Measurements from ENCODE around the gene POLD4. TPM values are rescaled to one million over a fixed set of nuclear protein-coding genes. Genes with fewer than 3 reads are reported as not detected.
A peak's percentile ranks its signal among the peaks of the same experiment; 100 is the strongest.

Gene POLD4
- total and polyA plus RNA-seq, 2 of the 13 experiments (the other 11 are each of a cell fraction or from before 2014, with no cell fraction given), result 10.5 to 27.4 TPM

DNA sequence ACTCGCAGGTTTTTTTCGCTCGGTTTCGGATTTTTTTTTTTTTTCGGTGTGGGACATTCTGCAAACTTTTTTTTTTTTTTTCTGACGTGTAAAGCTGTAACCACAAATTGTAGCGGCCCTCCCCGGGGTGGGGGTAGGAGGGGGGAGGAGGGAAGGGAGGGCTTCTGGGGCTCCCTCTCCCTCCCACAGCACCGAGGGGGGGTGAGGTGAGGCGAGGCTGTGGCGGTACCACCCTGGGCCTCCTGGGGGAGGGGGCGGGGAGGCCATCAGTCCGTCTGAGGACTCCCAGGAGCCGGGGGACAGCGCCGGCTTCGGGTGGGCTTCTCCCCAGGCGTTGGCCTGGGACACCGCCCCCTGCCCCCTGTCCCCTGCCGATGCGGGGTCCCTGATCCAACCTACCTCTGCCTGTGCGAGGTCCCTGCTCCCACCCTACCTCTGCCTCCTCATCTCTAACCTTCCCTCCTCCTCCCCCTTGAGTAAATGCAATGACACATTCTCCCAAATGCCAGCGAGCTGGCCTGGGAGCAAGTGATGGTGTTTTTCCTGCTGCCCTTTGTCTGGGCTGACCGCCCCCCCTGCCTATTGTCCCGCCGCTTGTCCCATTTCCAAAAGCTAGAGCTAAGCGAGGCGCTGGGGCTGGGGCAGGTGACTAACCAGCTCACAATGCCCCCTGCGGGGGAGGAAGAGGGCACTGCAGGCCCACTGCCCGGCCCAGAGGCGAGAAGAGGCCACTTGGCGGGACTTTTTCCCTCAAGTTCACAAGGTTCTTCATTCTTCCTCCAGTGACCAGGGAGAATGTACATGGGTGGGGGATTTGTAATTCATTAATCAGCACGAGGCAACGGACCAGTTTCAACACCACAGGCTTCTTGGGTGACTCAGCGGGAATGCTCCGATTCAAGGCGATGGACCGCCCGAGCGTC, 20.6 kb upstream of the POLD4 start (continued):
- TF ChIP-seq, protein P1, sequence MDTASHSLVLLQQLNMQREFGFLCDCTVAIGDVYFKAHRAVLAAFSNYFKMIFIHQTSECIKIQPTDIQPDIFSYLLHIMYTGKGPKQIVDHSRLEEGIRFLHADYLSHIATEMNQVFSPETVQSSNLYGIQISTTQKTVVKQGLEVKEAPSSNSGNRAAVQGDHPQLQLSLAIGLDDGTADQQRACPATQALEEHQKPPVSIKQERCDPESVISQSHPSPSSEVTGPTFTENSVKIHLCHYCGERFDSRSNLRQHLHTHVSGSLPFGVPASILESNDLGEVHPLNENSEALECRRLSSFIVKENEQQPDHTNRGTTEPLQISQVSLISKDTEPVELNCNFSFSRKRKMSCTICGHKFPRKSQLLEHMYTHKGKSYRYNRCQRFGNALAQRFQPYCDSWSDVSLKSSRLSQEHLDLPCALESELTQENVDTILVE (CRISPR knock-in tag; IDR thresholded peaks at IDR 0.05), result no peak
- TF ChIP-seq JUNB (CRISPR knock-in tag; IDR thresholded peaks at IDR 0.05; ENCODE audit: borderline replicate concordance) (no peak), ZSCAN20 (CRISPR knock-in tag; IDR thresholded peaks at IDR 0.05; ENCODE audit: borderline replicate concordance) (no peak), ZNF781 (CRISPR knock-in tag; IDR thresholded peaks at IDR 0.05; ENCODE audit: borderline replicate concordance, not compliant biosample characterization) (no peak), ZNF225 (CRISPR knock-in tag; IDR thresholded peaks at IDR 0.05) (no peak), ZNF180 (CRISPR knock-in tag; IDR thresholded peaks at IDR 0.05; ENCODE audit: borderline replicate concordance, low read depth) (no peak), ZNF260 (CRISPR knock-in tag; IDR thresholded peaks at IDR 0.05; ENCODE audit: borderline replicate concordance, low read depth) (no peak), ZEB1 (IDR thresholded peaks at IDR 0.05; ENCODE audit: insufficient replicate concordance, low read depth) (no peak), ETV5 (CRISPR knock-in tag; IDR thresholded peaks at IDR 0.05; ENCODE audit: borderline replicate concordance) (no peak), ZNF569 (CRISPR knock-in tag; IDR thresholded peaks at IDR 0.05; ENCODE audit: borderline replicate concordance) (no peak), TSC22D2 (CRISPR knock-in tag; IDR thresholded peaks at IDR 0.05; ENCODE audit: borderline replicate concordance) (no peak), SP2 (CRISPR knock-in tag; IDR thresholded peaks at IDR 0.05) (no peak), ZNF510 (CRISPR knock-in tag; IDR thresholded peaks at IDR 0.05; ENCODE audit: low read depth) (no peak), SOX5 (CRISPR knock-in tag; IDR thresholded peaks at IDR 0.05; ENCODE audit: borderline replicate concordance) (peak; percentile 69; the same call in 1 of the 2 replicates), ZNF619 (CRISPR knock-in tag; IDR thresholded peaks at IDR 0.05) (no peak), ZNF841 (CRISPR knock-in tag; IDR thresholded peaks at IDR 0.05; ENCODE audit: borderline replicate concordance) (no peak), RAD51 (IDR thresholded peaks at IDR 0.05; ENCODE audit: borderline replicate concordance) (no peak), GLI4 (CRISPR knock-in tag; IDR thresholded peaks at IDR 0.05; ENCODE audit: borderline replicate concordance) (no peak), ZNF792 (CRISPR knock-in tag; IDR thresholded peaks at IDR 0.05) (0 out of 2 replicates have a peak, but pooled peaks have one; percentile 35), NFKB2 (CRISPR knock-in tag; IDR thresholded peaks at IDR 0.05; ENCODE audit: borderline replicate concordance) (peak; percentile 41; the same call in 1 of the 2 replicates), CAMTA2 (CRISPR knock-in tag; IDR thresholded peaks at IDR 0.05; ENCODE audit: borderline replicate concordance) (no peak), EHMT2 (IDR thresholded peaks at IDR 0.05; ENCODE audit: borderline replicate concordance, low read depth, low read length) (no peak), TBX2 (CRISPR knock-in tag; IDR thresholded peaks at IDR 0.05; ENCODE audit: borderline replicate concordance) (peak; percentile 31; the same call in 1 of the 2 replicates), RORA (CRISPR knock-in tag; IDR thresholded peaks at IDR 0.05) (no peak)
- TF ChIP-seq, protein P2, sequence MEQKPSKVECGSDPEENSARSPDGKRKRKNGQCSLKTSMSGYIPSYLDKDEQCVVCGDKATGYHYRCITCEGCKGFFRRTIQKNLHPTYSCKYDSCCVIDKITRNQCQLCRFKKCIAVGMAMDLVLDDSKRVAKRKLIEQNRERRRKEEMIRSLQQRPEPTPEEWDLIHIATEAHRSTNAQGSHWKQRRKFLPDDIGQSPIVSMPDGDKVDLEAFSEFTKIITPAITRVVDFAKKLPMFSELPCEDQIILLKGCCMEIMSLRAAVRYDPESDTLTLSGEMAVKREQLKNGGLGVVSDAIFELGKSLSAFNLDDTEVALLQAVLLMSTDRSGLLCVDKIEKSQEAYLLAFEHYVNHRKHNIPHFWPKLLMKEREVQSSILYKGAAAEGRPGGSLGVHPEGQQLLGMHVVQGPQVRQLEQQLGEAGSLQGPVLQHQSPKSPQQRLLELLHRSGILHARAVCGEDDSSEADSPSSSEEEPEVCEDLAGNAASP (CRISPR knock-in tag; IDR thresholded peaks at IDR 0.05; ENCODE audit: borderline replicate concordance), result no peak
- TF ChIP-seq, protein P3, sequence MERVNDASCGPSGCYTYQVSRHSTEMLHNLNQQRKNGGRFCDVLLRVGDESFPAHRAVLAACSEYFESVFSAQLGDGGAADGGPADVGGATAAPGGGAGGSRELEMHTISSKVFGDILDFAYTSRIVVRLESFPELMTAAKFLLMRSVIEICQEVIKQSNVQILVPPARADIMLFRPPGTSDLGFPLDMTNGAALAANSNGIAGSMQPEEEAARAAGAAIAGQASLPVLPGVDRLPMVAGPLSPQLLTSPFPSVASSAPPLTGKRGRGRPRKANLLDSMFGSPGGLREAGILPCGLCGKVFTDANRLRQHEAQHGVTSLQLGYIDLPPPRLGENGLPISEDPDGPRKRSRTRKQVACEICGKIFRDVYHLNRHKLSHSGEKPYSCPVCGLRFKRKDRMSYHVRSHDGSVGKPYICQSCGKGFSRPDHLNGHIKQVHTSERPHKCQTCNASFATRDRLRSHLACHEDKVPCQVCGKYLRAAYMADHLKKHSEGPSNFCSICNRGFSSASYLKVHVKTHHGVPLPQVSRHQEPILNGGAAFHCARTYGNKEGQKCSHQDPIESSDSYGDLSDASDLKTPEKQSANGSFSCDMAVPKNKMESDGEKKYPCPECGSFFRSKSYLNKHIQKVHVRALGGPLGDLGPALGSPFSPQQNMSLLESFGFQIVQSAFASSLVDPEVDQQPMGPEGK (CRISPR knock-in tag; IDR thresholded peaks at IDR 0.05), result peak; percentile 91
